ENCODE measurements around the gene SLC23A3.

Gene SLC23A3

GRCh38 chr2:219210886-219211362 is 41.1 kb upstream of the SLC23A3 start:
- Histone ChIP-seq H3K36me3 (ENCODE audit: control insufficient read depth, insufficient read depth, low read length) (peaks cover 24% of the 10 kb centered on the region), H3K4me3 (ENCODE audit: low read length) (no peak overlapping the region), H3K9me3 (ENCODE audit: control insufficient read depth, insufficient read depth, low read length) (no peaks in the 10 kb centered on the region), H3K27ac (ENCODE audit: low read length) (no peak overlapping the region), H3K4me1 (ENCODE audit: control insufficient read depth, insufficient read depth, low read length) (0 out of 2 replicates have a peak, but pooled peaks cover 1% of the 10 kb centered on the region), H3K27me3 (ENCODE audit: control insufficient read depth, insufficient read depth, low read length) (no peaks in the 10 kb centered on the region)
- no peak for DNase-seq (ENCODE audit: low read depth, low spot score)
- no CpG with 5 or more reads among the region's 9 CpGs for WGBS (ENCODE audit: insufficient coverage, insufficient read length)

GRCh38 chr2:219210196-219210885 is 40.5 kb upstream of the SLC23A3 start:
- H3K9me3 ChIP-seq (ENCODE audit: control insufficient read depth, insufficient read depth, low read length): no peaks in the 10 kb centered on the region
- no peaks in the 10 kb centered on the region for H3K27me3 ChIP-seq (ENCODE audit: control insufficient read depth, insufficient read depth, low read length)
- H3K36me3 ChIP-seq (ENCODE audit: control insufficient read depth, insufficient read depth, low read length): peaks cover 24% of the 10 kb centered on the region
- H3K4me3 ChIP-seq (ENCODE audit: low read length): no peak overlapping the region
- no CpG with 5 or more reads among the region's 24 CpGs for WGBS (ENCODE audit: insufficient coverage, insufficient read length)
- no peak overlapping the region for H3K27ac ChIP-seq (ENCODE audit: low read length)
- H3K4me1 ChIP-seq (ENCODE audit: control insufficient read depth, insufficient read depth, low read length): 0 out of 2 replicates have a peak, but pooled peaks cover 1% of the 10 kb centered on the region
- DNase-seq (ENCODE audit: low read depth, low spot score): no peak

- Histone ChIP-seq H3K36me3 (ENCODE audit: control insufficient read depth, insufficient read depth, low read length) (peaks cover 21% of the 10 kb centered on the region), H3K27me3 (ENCODE audit: control insufficient read depth, insufficient read depth, low read length) (no peaks in the 10 kb centered on the region), H3K4me3 (ENCODE audit: low read length) (no peak overlapping the region), H3K4me1 (ENCODE audit: control insufficient read depth, insufficient read depth, low read length) (0 out of 2 replicates have a peak, but pooled peaks cover 1% of the 10 kb centered on the region), H3K9me3 (ENCODE audit: control insufficient read depth, insufficient read depth, low read length) (no peaks in the 10 kb centered on the region), H3K27ac (ENCODE audit: low read length) (no peak overlapping the region)
- no CpG with 5 or more reads among the region's 18 CpGs for WGBS (ENCODE audit: insufficient coverage, insufficient read length)
- no peak for DNase-seq (ENCODE audit: low read depth, low spot score)
Observed at GRCh38 chr2:219209236-219210195, 39.7 kb upstream of the SLC23A3 start.

- H3K36me3 ChIP-seq (ENCODE audit: control insufficient read depth, insufficient read depth, low read length): peaks cover 13% of the 10 kb centered on the region
- no peak overlapping the region for H3K4me3 ChIP-seq (ENCODE audit: low read length)
- H3K27ac ChIP-seq (ENCODE audit: low read length): no peak overlapping the region
- 0 out of 2 replicates have a peak, but pooled peaks cover 1% of the 10 kb centered on the region for H3K4me1 ChIP-seq (ENCODE audit: control insufficient read depth, insufficient read depth, low read length)
- no peak for DNase-seq (ENCODE audit: low read depth, low spot score)
- H3K27me3 ChIP-seq (ENCODE audit: control insufficient read depth, insufficient read depth, low read length): no peaks in the 10 kb centered on the region
- no CpG with 5 or more reads among the region's 17 CpGs for WGBS (ENCODE audit: insufficient coverage, insufficient read length)
- no peaks in the 10 kb centered on the region for H3K9me3 ChIP-seq (ENCODE audit: control insufficient read depth, insufficient read depth, low read length)
Observed at GRCh38 chr2:219207884-219208740, 38.3 kb upstream of the SLC23A3 start.

GRCh38 chr2:219207134-219207883 is 37.5 kb upstream of the SLC23A3 start:
- no CpG with 5 or more reads among the region's 22 CpGs for WGBS (ENCODE audit: insufficient coverage, insufficient read length)
- DNase-seq (ENCODE audit: low read depth, low spot score): no peak
- Histone ChIP-seq H3K36me3 (ENCODE audit: control insufficient read depth, insufficient read depth, low read length) (peaks cover 9% of the 10 kb centered on the region), H3K4me3 (ENCODE audit: low read length) (peak overlapping the region; percentile 43; the same call in 1 of the 2 replicates), H3K27ac (ENCODE audit: low read length) (no peak overlapping the region), H3K9me3 (ENCODE audit: control insufficient read depth, insufficient read depth, low read length) (no peaks in the 10 kb centered on the region), H3K27me3 (ENCODE audit: control insufficient read depth, insufficient read depth, low read length) (no peaks in the 10 kb centered on the region), H3K4me1 (ENCODE audit: control insufficient read depth, insufficient read depth, low read length) (0 out of 2 replicates have a peak, but pooled peaks cover 1% of the 10 kb centered on the region)

GRCh38 chr2:219206328-219207133 is 36.7 kb upstream of the SLC23A3 start, which contains the start of gene ZFAND2B:
ZFAND2B (plus strand) TSS chr2:219206782; CDS start chr2:219206988, 206 bp downstream.
- Histone ChIP-seq H3K36me3 (ENCODE audit: control insufficient read depth, insufficient read depth, low read length) (peaks cover 7% of the 10 kb centered on the region), H3K9me3 (ENCODE audit: control insufficient read depth, insufficient read depth, low read length) (no peaks in the 10 kb centered on the region), H3K27ac (ENCODE audit: low read length) (no peak within 1 kb of the TSS), H3K27me3 (ENCODE audit: control insufficient read depth, insufficient read depth, low read length) (no peaks in the 10 kb centered on the region), H3K4me1 (ENCODE audit: control insufficient read depth, insufficient read depth, low read length) (0 out of 2 replicates have a peak, but pooled peaks cover 1% of the 10 kb centered on the region), H3K4me3 (ENCODE audit: low read length) (peak within 1 kb of the TSS; percentile 73; the same call in 1 of the 2 replicates)
- no CpG with 5 or more reads among the region's 76 CpGs for WGBS (ENCODE audit: insufficient coverage, insufficient read length)
- DNase-seq (ENCODE audit: low read depth, low spot score): no peak

- DNase-seq (ENCODE audit: low read depth, low spot score): no peak
- WGBS (ENCODE audit: insufficient coverage, insufficient read length): no CpG with 5 or more reads among the region's 7 CpGs
- Histone ChIP-seq H3K4me3 (ENCODE audit: low read length) (peak overlapping the region; percentile 73; the same call in 1 of the 2 replicates), H3K27me3 (ENCODE audit: control insufficient read depth, insufficient read depth, low read length) (no peaks in the 10 kb centered on the region), H3K27ac (ENCODE audit: low read length) (no peak overlapping the region), H3K4me1 (ENCODE audit: control insufficient read depth, insufficient read depth, low read length) (0 out of 2 replicates have a peak, but pooled peaks cover 1% of the 10 kb centered on the region), H3K9me3 (ENCODE audit: control insufficient read depth, insufficient read depth, low read length) (no peaks in the 10 kb centered on the region), H3K36me3 (ENCODE audit: control insufficient read depth, insufficient read depth, low read length) (peaks cover 4% of the 10 kb centered on the region)
Observed at GRCh38 chr2:219205981-219206327, 36.1 kb upstream of the SLC23A3 start.

GRCh38 chr2:219205165-219205538 is 35.3 kb upstream of the SLC23A3 start:
- Histone ChIP-seq H3K4me3 (ENCODE audit: low read length) (no peak overlapping the region), H3K27ac (ENCODE audit: low read length) (no peak overlapping the region), H3K27me3 (ENCODE audit: control insufficient read depth, insufficient read depth, low read length) (no peaks in the 10 kb centered on the region), H3K36me3 (ENCODE audit: control insufficient read depth, insufficient read depth, low read length) (no peaks in the 10 kb centered on the region; the same call in 1 of the 2 replicates), H3K9me3 (ENCODE audit: control insufficient read depth, insufficient read depth, low read length) (no peaks in the 10 kb centered on the region), H3K4me1 (ENCODE audit: control insufficient read depth, insufficient read depth, low read length) (0 out of 2 replicates have a peak, but pooled peaks cover 1% of the 10 kb centered on the region)
- no CpG with 5 or more reads among the region's 5 CpGs for WGBS (ENCODE audit: insufficient coverage, insufficient read length)
- DNase-seq (ENCODE audit: low read depth, low spot score): no peak
